ENCODE measurements around the gene MED13.
"Not testable (repeated sequence)": the region's sequence is repeated elsewhere in the genome, so short reads cannot be mapped to it uniquely, and the experiment has no call there.

MED13 gene

DNA sequence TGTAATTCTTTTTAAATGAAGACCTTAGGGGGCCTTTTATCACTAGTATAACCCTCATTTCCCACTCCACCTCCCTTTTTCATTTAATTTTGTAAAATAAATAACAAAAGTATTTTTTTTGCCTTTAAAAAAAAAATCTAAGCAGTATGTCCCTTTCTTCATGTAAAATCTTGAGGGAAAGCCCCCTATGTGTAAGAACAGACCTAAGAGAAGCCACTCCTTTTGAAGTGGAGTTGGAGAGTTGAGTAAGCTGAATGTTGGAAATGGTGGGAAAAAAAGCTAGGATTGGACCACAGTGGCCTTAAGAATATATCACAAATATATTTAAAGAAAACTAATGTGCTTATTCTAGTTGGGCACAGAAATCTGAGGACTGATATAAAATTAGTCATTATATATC lies 92.8 kb downstream of the MED13 start:
- Mint-ChIP-seq H3K4me1 (peaks cover 11% of the 10 kb centered on the region), H3K36me3 (ENCODE audit: low read depth) (peaks cover 25% of the 10 kb centered on the region), H3K27ac (no peak overlapping the region), H3K27me3 (no peaks in the 10 kb centered on the region), H3K4me3 (no peak overlapping the region), H3K9me3 (no peaks in the 10 kb centered on the region)
- no peak for DNase-seq
- ATAC-seq: no peak

DNA sequence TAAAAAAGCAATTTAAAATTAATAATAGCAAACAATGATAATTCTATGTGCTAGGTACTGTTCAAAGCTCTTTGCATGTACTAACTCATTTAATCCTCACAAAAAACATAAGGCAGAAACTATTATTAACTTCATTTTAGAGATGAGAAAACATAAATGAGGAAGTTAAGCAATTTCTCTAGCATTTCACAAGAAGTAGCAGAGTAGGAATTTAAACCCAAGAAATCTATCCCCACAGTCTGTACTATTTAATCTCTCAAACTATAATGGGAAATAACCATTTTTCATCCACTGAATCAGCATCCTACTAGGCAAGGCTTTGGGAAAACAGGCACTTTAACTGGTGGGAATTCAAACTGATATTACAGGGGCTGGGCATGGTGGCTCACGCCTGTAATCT lies 95.0 kb downstream of the MED13 start:
- no peak overlapping the region for H3K4me3 Mint-ChIP-seq
- ATAC-seq: no peak
- H3K27me3 Mint-ChIP-seq: no peaks in the 10 kb centered on the region
- H3K4me1 Mint-ChIP-seq: peaks cover 1% of the 10 kb centered on the region
- peaks cover 25% of the 10 kb centered on the region for H3K36me3 Mint-ChIP-seq (ENCODE audit: low read depth)
- DNase-seq: no peak
- no peaks in the 10 kb centered on the region for H3K9me3 Mint-ChIP-seq
- H3K27ac Mint-ChIP-seq: no peak overlapping the region

DNA sequence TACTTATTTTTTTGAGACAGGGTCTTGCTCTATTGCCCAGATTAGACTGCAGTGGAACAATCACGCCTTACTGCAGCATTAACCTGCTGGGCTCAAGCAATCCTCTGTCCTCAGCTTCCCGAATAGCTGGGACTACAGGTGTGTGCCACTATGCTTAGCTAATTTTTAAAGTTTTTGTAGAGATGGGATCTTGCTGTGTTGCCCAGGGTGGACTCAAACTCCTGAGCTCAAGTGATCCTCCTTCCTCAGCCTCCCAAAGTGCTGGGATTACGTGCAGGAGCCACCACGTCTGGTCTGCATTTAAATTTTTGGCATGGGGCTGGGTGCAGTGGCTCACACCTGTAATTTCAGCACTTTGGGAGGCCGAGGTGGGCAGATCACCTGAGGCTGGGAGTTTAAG lies 96.3 kb downstream of the MED13 start:
- H3K9me3 Mint-ChIP-seq: no peaks in the 10 kb centered on the region
- no peak for DNase-seq
- H3K27ac Mint-ChIP-seq: no peak overlapping the region
- peaks cover 24% of the 10 kb centered on the region for H3K36me3 Mint-ChIP-seq (ENCODE audit: low read depth)
- no peaks in the 10 kb centered on the region for H3K27me3 Mint-ChIP-seq
- no peak for ATAC-seq
- H3K4me3 Mint-ChIP-seq: no peak overlapping the region
- no peaks in the 10 kb centered on the region for H3K4me1 Mint-ChIP-seq

DNA sequence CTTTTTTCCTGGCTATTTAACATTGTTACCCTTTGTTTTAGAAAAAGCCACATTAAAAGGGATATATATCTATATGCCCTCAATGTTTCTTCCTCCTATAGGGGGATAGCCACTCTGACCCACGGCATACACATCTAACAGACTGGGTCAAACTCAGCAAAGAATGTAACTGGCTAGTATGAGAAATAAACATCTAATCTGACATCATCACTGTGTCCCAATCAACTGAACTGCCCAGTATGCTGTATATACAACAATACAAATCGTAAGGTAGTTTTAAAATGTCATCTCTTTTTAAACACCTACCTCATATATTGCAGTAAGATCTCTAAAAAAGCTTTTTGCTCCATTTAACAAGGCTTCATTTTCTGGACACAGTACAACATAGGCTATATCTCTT lies 97.3 kb downstream of the MED13 start:
- no peak overlapping the region for H3K27ac Mint-ChIP-seq

DNA sequence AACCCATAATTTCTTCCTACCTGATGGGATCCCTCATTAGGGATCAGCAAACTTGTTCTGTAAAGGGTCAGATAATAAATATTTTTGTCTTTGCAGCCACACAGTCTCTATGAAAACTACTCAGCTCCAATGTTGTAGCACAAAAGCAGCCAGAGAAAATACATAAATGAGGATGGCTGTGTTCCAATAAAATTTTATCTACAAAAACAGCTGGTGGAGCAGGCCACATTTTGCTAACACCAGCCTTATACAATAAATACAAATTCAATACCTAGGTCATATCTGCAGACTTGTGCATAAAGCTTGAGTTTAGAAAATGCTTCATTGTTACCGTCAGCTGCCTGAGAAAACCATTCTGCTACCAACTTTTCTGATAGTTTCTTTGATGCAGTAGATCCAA lies 98.9 kb downstream of the MED13 start:
- Mint-ChIP-seq H3K9me3 (no peaks in the 10 kb centered on the region), H3K4me3 (no peak overlapping the region), H3K36me3 (ENCODE audit: low read depth) (peaks cover 26% of the 10 kb centered on the region), H3K4me1 (no peaks in the 10 kb centered on the region), H3K27ac (no peak overlapping the region), H3K27me3 (no peaks in the 10 kb centered on the region)
- DNase-seq (no peak), ATAC-seq (no peak)

More for the DNA sequence above, 97.3 kb downstream of the MED13 start:
- Mint-ChIP-seq H3K27me3 (no peaks in the 10 kb centered on the region), H3K36me3 (ENCODE audit: low read depth) (peaks cover 28% of the 10 kb centered on the region), H3K4me1 (no peaks in the 10 kb centered on the region), H3K9me3 (no peaks in the 10 kb centered on the region), H3K4me3 (no peak overlapping the region)
- no peak for ATAC-seq
- DNase-seq: no peak

DNA sequence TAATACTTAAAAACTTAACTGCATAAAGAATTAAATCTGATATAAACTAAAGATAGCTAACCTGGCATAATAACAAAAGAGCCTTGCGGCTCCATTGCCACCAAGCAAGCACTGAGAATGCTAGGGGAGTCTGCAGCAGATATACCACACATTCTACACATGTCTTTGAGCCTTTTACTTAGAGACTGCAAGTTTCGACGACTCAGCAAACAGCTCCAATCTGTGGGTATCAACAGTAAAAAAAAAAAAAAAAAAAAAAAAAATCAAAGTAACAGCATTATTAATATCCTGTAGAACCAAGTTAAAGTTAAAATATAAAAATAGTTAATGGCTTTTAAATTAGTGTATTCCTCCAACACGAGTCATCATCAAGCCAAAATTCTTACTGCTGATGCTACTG lies 109.5 kb downstream of the MED13 start:
- no peak overlapping the region for H3K4me3 Mint-ChIP-seq
- peaks cover 24% of the 10 kb centered on the region for H3K36me3 Mint-ChIP-seq (ENCODE audit: low read depth)
- no peak for ATAC-seq
- no peaks in the 10 kb centered on the region for H3K9me3 Mint-ChIP-seq
- DNase-seq: no peak
- H3K4me1 Mint-ChIP-seq: no peaks in the 10 kb centered on the region
- no peak overlapping the region for H3K27ac Mint-ChIP-seq
- no peaks in the 10 kb centered on the region for H3K27me3 Mint-ChIP-seq

DNA sequence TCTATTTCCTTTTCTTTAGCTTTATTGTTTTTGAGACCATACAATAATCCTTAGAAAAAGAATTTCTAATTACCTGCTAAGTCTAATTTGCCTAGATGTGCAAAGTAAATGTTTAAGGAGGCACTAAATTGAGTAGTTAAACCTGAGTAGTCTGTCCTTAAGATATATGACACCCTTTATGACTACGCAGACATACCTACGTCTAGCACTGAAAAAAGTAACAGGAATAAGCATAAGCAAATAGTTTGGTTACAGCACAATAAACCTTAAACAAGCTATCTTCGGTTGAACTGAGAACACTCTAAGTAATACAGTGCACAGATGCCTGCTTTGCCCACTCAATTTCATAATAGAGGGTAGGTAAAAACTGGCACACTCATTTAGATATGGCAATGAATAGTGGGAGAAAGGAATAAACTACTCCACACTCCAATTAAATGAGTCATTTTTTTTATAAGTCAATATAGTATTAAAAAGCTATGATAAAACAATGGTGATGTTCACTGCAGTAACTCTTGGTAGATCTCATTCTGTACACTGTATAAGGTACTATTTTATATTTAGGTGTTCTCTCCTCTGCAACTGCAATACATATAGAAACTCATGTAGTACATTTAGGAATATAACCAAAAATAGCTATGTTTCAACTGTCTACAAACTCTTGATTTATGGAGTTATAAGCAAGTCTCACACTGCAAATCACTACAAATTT lies 117.6 kb downstream of the MED13 start:
- H3K4me3 Mint-ChIP-seq: no peak overlapping the region
- no peaks in the 10 kb centered on the region for H3K9me3 Mint-ChIP-seq
- no peak for DNase-seq
- no peak for ATAC-seq
- H3K27ac Mint-ChIP-seq: no peak overlapping the region
- H3K27me3 Mint-ChIP-seq: no peaks in the 10 kb centered on the region
- H3K4me1 Mint-ChIP-seq: no peaks in the 10 kb centered on the region
- H3K36me3 Mint-ChIP-seq (ENCODE audit: low read depth): peaks cover 20% of the 10 kb centered on the region

DNA sequence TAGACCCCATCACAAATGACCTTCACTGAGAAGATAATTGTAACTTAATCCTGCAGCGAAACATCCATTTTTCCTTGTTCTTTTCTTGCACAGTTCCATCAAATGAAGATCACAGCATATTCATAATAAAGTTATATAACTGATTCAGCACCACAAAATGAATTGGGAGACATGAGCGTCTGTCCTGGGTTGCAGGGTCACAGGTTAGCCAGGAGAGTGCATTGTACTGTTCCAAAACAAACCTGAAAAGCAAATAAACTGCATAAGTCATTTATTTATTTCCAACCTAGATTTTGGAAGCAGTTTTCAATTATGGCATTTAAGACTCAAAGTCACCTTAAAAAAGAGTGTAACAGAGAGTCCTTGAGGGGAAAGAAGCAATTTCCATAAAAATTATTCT lies 118.7 kb downstream of the MED13 start:
- H3K9me3 Mint-ChIP-seq: no peaks in the 10 kb centered on the region
- DNase-seq (no peak), ATAC-seq (no peak)
- no peak overlapping the region for H3K27ac Mint-ChIP-seq
- no peaks in the 10 kb centered on the region for H3K4me1 Mint-ChIP-seq
- H3K27me3 Mint-ChIP-seq: no peaks in the 10 kb centered on the region
- no peak overlapping the region for H3K4me3 Mint-ChIP-seq
- peaks cover 19% of the 10 kb centered on the region for H3K36me3 Mint-ChIP-seq (ENCODE audit: low read depth)

DNA sequence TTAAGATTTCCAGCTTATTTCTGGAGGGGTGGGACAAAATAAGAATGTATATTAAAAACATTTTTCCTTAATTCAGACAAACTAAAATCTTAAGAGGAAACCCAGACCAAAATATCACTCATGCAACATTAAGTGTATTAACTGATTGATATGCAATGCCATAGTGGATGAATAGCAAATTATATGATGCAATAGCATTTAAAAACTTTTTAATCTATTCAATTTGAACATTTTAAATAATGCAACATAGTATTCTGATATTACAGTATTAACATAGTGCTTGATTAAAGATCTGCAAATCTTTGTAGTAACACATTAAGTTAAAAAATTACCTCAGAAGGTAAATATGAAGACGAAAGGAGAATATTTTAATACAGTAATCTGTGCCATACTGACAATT lies 122.0 kb downstream of the MED13 start:
- no peak for DNase-seq
- H3K36me3 Mint-ChIP-seq (ENCODE audit: low read depth): peaks cover 15% of the 10 kb centered on the region

DNA sequence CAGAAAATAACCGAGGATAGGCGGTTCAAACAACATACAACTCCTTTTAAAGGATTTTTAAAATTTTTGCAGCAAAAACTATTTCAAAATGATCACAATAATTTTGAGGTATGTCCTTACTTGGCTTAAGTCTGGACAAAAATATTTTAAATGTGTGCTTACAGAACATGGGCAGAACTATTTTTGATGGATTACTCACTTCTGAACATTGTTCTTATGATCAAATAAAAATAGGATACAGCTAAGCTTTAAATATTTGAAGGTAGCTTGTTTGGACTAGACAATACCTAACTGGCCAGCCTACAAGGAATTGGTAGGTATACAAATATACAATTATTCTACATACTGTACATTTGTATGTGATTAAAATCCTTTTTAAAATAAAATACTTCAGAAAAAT lies 123.0 kb downstream of the MED13 start:
- Mint-ChIP-seq H3K27ac (no peak overlapping the region), H3K4me1 (no peaks in the 10 kb centered on the region), H3K36me3 (ENCODE audit: low read depth) (peaks cover 15% of the 10 kb centered on the region), H3K9me3 (no peaks in the 10 kb centered on the region), H3K4me3 (no peak overlapping the region), H3K27me3 (no peaks in the 10 kb centered on the region)
- no peak for ATAC-seq
- no peak for DNase-seq

More for the DNA sequence above, 122.0 kb downstream of the MED13 start:
- Mint-ChIP-seq H3K27ac (no peak overlapping the region), H3K9me3 (no peaks in the 10 kb centered on the region), H3K4me1 (no peaks in the 10 kb centered on the region), H3K27me3 (no peaks in the 10 kb centered on the region), H3K4me3 (no peak overlapping the region)
- ATAC-seq: no peak

DNA sequence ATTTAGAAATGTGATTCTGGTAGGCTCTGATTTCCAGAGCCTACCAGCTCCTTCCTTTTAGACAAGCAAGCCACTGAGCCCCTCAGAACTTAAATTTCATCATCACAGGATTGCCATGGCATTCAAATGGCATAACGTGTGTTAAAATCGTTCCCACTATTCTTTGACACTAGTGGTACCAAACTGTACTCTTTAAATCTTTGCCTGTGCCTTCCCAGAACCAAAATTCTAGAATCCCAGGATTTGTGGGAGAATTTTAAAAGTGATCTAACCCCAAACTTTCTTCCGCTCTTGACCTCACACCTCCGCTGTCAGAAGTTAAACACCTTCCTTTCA lies 137.0 kb downstream of the MED13 start:
- Mint-ChIP-seq H3K4me3 (peak overlapping the region; percentile 96), H3K4me1 (peaks cover 25% of the 10 kb centered on the region), H3K9me3 (no peaks in the 10 kb centered on the region), H3K27ac (peak overlapping the region; percentile 94), H3K36me3 (ENCODE audit: low read depth) (peaks cover 16% of the 10 kb centered on the region), H3K27me3 (peaks cover 2% of the 10 kb centered on the region)
- ATAC-seq (no peak), DNase-seq (no peak)

DNA sequence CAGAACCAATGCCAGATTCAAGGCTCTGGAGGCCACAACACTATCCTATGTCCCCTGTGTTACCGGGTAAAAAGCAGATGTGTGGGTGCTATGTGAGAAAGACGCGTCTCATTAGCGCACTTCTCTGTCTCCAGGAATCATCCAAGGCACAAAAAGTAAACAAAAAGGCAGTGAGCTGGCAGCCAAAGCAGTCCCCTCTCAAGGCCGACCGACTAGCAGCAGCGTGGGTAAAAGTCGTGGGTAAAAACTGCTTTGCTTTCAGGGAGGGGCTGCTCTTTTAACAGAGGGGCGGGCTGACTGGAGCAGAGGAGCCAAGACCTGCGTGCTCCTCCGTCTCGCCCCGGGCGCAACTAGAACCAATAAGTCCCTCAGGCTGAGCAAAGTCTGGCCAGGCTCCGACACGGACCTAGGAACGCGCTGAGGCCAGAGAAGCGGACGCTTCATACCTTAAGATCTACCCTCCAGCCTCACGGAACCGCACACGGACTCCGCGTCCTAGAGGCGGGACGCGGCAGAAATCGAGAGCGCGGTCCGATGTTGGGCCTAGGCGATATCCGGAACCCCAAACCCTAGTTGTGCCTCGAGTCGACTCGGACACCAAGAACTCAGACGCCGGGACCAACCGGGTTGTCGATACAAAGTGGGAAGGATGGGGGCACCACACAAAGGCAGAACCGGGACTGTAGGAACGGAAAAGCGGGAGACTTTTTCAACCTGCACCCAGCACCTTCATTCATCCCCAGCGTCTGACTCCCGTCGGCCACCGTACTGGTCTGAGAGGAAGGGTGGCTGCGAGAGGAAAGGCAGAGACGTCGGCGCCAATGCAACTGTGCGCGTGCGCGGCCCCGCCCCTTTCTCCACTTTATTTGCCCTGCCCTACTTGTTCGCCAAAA lies 137.6 kb downstream of the MED13 start, which contains the start of gene INTS2:
TSS of gene INTS2 (minus strand) at position 775 of the 893 bp plus-strand sequence. CDS start 1,338 bp downstream, outside the sequence.
- DNase-seq (peak; percentile 97), ATAC-seq (peak; percentile 91)
- H3K9me3 Mint-ChIP-seq: no peaks in the 10 kb centered on the region
- peak within 1 kb of the TSS; percentile 96 for H3K4me3 Mint-ChIP-seq
- H3K4me1 Mint-ChIP-seq: peaks cover 25% of the 10 kb centered on the region
- peaks cover 19% of the 10 kb centered on the region for H3K36me3 Mint-ChIP-seq (ENCODE audit: low read depth)
- H3K27ac Mint-ChIP-seq: peak within 1 kb of the TSS; percentile 94
- H3K27me3 Mint-ChIP-seq: peaks cover 2% of the 10 kb centered on the region

DNA sequence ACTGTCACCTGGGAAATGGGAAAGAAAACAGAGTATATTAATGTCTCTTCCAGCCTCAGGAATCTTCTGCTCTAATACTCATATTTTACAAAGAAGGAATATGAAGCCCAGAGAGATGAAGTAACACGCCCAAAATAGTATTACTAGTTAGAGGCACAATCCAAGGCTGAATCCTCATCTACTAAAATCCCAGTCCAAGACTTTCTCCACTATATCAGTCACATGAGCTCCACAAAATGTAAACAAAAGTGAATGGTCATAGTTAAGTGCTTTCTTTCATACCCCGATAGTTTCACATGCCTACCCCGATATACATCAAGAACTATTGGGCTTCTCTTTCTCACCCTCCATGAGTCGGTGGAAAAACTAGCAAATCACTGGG lies 138.3 kb downstream of the MED13 start:
- Mint-ChIP-seq H3K36me3 (ENCODE audit: low read depth) (peaks cover 19% of the 10 kb centered on the region), H3K9me3 (no peaks in the 10 kb centered on the region), H3K4me1 (peaks cover 25% of the 10 kb centered on the region), H3K27ac (peak overlapping the region; percentile 94), H3K4me3 (peak overlapping the region; percentile 96), H3K27me3 (peaks cover 2% of the 10 kb centered on the region)
- DNase-seq: no peak
- no peak for ATAC-seq

DNA sequence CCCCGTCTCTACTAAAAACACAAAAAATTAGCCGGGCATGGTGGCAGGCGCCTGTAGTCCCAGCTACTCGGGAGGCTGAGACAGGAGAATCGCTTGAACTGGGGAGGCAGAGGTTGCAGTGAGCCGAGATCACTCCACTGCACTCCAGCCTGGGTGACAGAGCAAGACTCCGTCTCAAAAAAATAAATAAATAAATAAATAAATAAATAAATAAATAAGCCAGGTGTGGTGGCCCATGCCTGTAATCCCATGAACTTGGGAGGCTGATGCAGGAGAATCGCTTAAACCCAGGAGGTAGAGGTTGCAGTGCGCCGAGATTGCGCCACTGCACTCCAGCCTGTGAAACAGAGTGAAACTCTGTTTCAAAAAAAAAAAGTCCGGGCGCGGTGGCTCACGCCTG lies 149.9 kb downstream of the MED13 start:
- H3K4me1 Mint-ChIP-seq, ATAC-seq, H3K27ac Mint-ChIP-seq, DNase-seq, H3K27me3 Mint-ChIP-seq, H3K9me3 Mint-ChIP-seq, H3K4me3 Mint-ChIP-seq: not testable (repeated sequence)
- H3K36me3 Mint-ChIP-seq (ENCODE audit: low read depth): peaks cover 45% of the 10 kb centered on the region
